Epithelial cell of proximal tubule (primary cell): ENCODE measurements around the gene ABLIM2. TPM values are rescaled to one million over a fixed set of nuclear protein-coding genes. Genes with fewer than 3 reads are reported as not detected.

ENCODE experiments used
- DNase-seq: peaks from one replicate; pipeline ENCODE4 v3.0.0-alpha.2; 2011; ENCODE audit warnings: low read depth
- H3K4me3 ChIP-seq: 2 replicates; pipeline ENCODE4 v1.5.1; 2011; ENCODE audit warnings: low read depth, mild to moderate bottlenecking, low read length
- total RNA-seq: library from RNA; depleted of rRNA; stranded (reverse); fragments of >200 nt; gene quantifications from 2 replicates; pipeline ENCODE4 v1.2.3, GENCODE V29; 2015
- TF ChIP-seq, protein P1 (sequence below): conservative IDR thresholded peaks from 2 replicates; pipeline ENCODE4 v1.5.1; 2012; ENCODE audit warnings: low read depth, mild to moderate bottlenecking, low read length

Gene ABLIM2
- total RNA-seq, 1 donor from 2014 or later = 1.0 TPM

DNA sequence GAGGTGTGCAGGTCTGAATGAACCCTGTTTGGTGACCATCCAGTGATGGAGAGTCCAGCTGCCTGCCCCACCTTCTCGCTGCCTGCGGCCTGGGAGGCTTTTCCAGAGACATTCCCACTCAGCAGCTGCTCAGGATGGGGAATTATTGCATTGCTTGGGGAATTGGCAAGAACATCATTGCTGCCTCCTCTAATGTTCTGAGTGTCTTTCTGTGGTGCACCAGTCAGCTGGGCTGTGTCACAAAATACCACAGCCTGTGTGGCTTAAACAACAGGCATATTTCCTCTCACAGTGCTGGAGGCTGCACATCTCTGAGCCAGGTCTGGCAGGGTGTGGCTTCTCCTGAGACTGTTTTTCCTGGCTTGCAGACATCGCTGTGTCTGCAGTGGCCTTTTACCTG, 132.2 kb downstream of the ABLIM2 start:
- TF ChIP-seq, protein P1, sequence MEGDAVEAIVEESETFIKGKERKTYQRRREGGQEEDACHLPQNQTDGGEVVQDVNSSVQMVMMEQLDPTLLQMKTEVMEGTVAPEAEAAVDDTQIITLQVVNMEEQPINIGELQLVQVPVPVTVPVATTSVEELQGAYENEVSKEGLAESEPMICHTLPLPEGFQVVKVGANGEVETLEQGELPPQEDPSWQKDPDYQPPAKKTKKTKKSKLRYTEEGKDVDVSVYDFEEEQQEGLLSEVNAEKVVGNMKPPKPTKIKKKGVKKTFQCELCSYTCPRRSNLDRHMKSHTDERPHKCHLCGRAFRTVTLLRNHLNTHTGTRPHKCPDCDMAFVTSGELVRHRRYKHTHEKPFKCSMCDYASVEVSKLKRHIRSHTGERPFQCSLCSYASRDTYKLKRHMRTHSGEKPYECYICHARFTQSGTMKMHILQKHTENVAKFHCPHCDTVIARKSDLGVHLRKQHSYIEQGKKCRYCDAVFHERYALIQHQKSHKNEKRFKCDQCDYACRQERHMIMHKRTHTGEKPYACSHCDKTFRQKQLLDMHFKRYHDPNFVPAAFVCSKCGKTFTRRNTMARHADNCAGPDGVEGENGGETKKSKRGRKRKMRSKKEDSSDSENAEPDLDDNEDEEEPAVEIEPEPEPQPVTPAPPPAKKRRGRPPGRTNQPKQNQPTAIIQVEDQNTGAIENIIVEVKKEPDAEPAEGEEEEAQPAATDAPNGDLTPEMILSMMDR = no peak
- DNase-seq = no peak
- no peak overlapping the region for H3K4me3 ChIP-seq

GRCh38 chr4:8025668-8026067, 132.9 kb downstream of the ABLIM2 start:
- no peak for DNase-seq

DNA sequence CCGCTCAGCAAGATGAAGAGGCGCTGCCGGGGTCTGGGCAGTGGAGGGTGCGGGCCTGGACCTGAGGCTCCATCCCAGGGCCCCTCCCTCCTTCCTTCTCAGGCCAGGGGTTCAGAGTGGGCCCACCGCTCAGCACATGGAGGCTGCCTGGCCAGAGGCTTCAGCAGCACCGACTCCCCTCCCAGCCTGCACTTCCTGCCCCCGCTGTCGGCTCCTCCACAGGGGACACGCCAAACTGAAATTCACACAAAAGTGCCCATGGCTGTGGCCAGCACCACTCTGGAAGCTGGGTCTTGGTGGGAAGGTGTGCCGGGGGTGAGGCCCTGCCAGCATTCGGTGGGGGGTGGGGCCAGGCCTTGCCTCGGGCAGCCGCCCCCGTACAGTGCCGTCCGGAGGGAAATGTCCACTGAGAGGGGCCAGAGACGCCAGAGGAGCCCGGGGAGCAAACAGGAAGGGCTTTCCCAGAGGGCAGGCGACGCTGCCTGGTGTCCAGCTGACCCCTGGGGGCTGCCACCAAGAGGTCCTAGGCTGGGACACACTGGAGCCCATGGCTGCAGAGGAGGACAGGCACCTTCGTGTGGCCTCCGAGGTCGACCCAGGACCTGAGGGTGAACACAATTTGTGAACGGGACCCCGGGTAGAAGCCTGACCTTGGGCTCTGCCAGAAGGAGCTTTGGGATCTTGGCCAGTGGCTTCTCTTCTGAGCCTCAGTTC, 134.4 kb downstream of the ABLIM2 start:
- H3K4me3 ChIP-seq = no peak overlapping the region
- DNase-seq = no peak
- TF ChIP-seq, protein P1 = no peak

More at GRCh38 chr4:8025668-8026067, 132.9 kb downstream of the ABLIM2 start:
- H3K4me3 ChIP-seq = no peak overlapping the region
- TF ChIP-seq, protein P1 = no peak

DNA sequence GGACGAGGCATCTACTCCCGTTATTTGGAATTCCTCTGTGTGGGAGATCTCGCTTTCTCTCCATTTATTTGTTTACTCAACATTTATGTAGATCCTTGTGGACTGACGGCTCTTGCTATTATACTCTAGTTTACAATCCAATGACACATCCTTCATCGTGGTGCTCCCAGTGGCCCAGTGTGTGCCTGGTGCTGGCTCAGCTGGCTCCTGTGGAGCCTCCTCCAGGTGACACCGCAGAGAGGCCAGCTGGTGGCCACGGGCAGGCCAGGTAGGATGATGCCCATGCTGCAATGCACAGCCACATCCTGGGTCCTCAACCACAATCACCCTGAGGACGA, 134.9 kb downstream of the ABLIM2 start:
- no peak overlapping the region for H3K4me3 ChIP-seq
- TF ChIP-seq, protein P1 = no peak
- DNase-seq = no peak

GRCh38 chr4:8022767-8023695, 135.6 kb downstream of the ABLIM2 start:
- TF ChIP-seq, protein P1 = no peak
- no peak for DNase-seq
- H3K4me3 ChIP-seq = no peak overlapping the region

DNA sequence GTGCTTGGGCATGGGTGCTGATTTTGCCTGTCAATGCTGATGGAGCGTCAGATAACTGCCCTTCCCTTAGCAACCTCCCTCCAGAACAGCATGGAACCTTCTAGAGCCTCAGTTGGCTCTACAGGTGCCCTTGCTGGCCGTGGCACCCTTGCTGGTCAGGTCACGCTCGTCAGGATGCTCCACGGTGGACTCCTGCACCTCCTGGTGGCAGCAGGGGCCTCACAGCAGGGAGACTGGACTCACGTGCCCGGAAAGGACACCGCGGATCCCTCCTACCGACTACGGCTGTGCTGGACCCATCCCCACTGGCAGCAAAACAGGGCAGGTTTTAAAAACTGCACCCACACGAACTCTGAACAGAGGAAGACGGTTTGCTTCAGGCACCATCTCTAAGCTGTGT, 136.8 kb downstream of the ABLIM2 start:
- TF ChIP-seq, protein P1 = no peak
- no peak overlapping the region for H3K4me3 ChIP-seq
- no peak for DNase-seq
